HepG2 (cell line): ENCODE data around the gene TSEN54. TPM values are rescaled to one million over a fixed set of nuclear protein-coding genes. Genes with fewer than 3 reads are reported as not detected.
A peak's percentile ranks its signal among the peaks of the same experiment; 100 is the strongest.

Source experiments
- ATAC-seq: fragments of 200-7000 bp; cut with Tn5 transposase; 3 replicates; pipeline ENCODE4 v1.9.1; 2020; ENCODE audit warnings: mild to moderate bottlenecking, moderate library complexity
- BruUV-seq: library from RNA; stranded (reverse); fragments of 400-500 nt; replicated peaks from 2 replicates; lab custom pipeline; 2021; lab: Mats Ljungman, UMichigan
- CTCF ChIA-PET: fragments of 300-600 bp; formaldehyde crosslinking; extraction: SDS; loops from one replicate; lab custom pipeline; 2021; ENCODE audit warnings: low total read pairs, inconsistent platforms, low intra/inter-chr PET ratio; lab: Yijun Ruan, JAX
- POLR2A ChIA-PET: fragments of 350-600 bp; sonication (Branson Sonifier 250); formaldehyde crosslinking; loops from one replicate; lab custom pipeline; 2020; ENCODE audit warnings: antibody characterized with exemption, inconsistent platforms; lab: Yijun Ruan, JAX
- DNase-seq: peaks from one replicate; pipeline ENCODE4 v3.0.0-alpha.2; 2015; ENCODE audit warnings: low spot score
- FAIRE-seq: peaks from 3 replicates; lab custom pipeline; 2011; peaks lifted over from hg19 to GRCh38; lab: Jason Lieb, UNC
- H2AFZ ChIP-seq: one replicate; pipeline ENCODE4 v1.6.1; 2011; ENCODE audit warnings: low read length, inconsistent platforms
- H3K27ac ChIP-seq: fragments of 300-600 bp; 3 replicates; pipeline ENCODE4 v1.8.0; 2011; ENCODE audit warnings: mixed run types, mild to moderate bottlenecking, mixed read lengths, low read length, inconsistent platforms; ENCODE audit not compliant: insufficient read depth; ENCODE audit errors: extremely low read length
- H3K27me3 ChIP-seq, 2 experiments: fragments of 200-600 bp in 1 of 2; 2 replicates in 1 of 2; 3 replicates in 1 of 2; pipeline versions ENCODE4 v1.6.0 to v1.8.0; 2011; ENCODE audit warnings: low read length in 2 of 2, mild to moderate bottlenecking in 2 of 2, moderate library complexity in 2 of 2, inconsistent platforms in 1 of 2; ENCODE audit not compliant: insufficient read depth in 2 of 2, control insufficient read depth in 1 of 2
- H3K36me3 ChIP-seq, 2 experiments: fragments of 200-600 bp in 1 of 2; replicated peaks in 1 of 2; 2 replicates in 1 of 2; 3 replicates in 1 of 2; pipeline versions ENCODE4 v1.5.1 to v1.8.0; 2011; ENCODE audit warnings: low read length in 2 of 2, inconsistent platforms in 1 of 2; ENCODE audit not compliant: insufficient read depth in 2 of 2, control insufficient read depth in 1 of 2
- H3K4me1 ChIP-seq: 2 replicates; pipeline ENCODE4 v1.5.1; 2012; ENCODE audit warnings: low read length, inconsistent platforms; ENCODE audit not compliant: insufficient read depth
- H3K4me2 ChIP-seq: 2 replicates; pipeline ENCODE4 v1.6.0; 2011; ENCODE audit warnings: low read depth, low read length, inconsistent platforms
- H3K4me3 ChIP-seq, 3 experiments: fragments of 200-600 bp in 1 of 3; sonication (generic), shearing (Covaris generic) in 1 of 3; replicated peaks in 1 of 3; 2 replicates each; pipeline ENCODE4 v1.5.1; 2011 to 2016; ENCODE audit warnings: low read length in 3 of 3, inconsistent platforms in 2 of 3, low read depth in 2 of 3, mild to moderate bottlenecking in 2 of 3, control low read depth in 1 of 3, mixed read lengths in 1 of 3; ENCODE audit not compliant: insufficient read depth in 1 of 3
- H3K79me2 ChIP-seq: one replicate; pipeline ENCODE4 v1.6.1; 2011; ENCODE audit warnings: low read length, inconsistent platforms; ENCODE audit not compliant: insufficient read depth
- H3K9ac ChIP-seq: 2 replicates; pipeline ENCODE4 v1.6.0; 2011; ENCODE audit warnings: mild to moderate bottlenecking, low read depth, low read length, inconsistent platforms; ENCODE audit not compliant: insufficient read depth
- H3K9me3 ChIP-seq: 2 replicates; pipeline ENCODE4 v1.5.1; 2012; ENCODE audit warnings: mild to moderate bottlenecking, low read length
- H4K20me1 ChIP-seq: 2 replicates; pipeline ENCODE4 v1.6.0; 2011; ENCODE audit warnings: inconsistent platforms, mild to moderate bottlenecking, low read length, moderate library complexity; ENCODE audit not compliant: insufficient read depth
- DZIP1 ChIP-seq: sonication (generic); formaldehyde crosslinking; IDR thresholded peaks from 2 replicates; pipeline ENCODE4 v1.5.0; 2020; ENCODE audit warnings: mild to moderate bottlenecking, missing genetic modification reagents
- MAX ChIP-seq: IDR thresholded peaks from 2 replicates; pipeline ENCODE4 v1.6.1; 2012; ENCODE audit warnings: inconsistent platforms
- NCOA1 ChIP-seq: sonication (generic); formaldehyde crosslinking; IDR thresholded peaks from 2 replicates; pipeline ENCODE4 v1.9.0; 2021; ENCODE audit warnings: missing genetic modification reagents
- NR2F6 ChIP-seq, 2 experiments: IDR thresholded peaks; 2 replicates each; pipeline ENCODE4 v1.6.1; 2016; ENCODE audit warnings: antibody characterized with exemption in 1 of 2, mild to moderate bottlenecking in 1 of 2
- PAX8 ChIP-seq: sonication (generic); formaldehyde crosslinking; IDR thresholded peaks from 2 replicates; pipeline ENCODE4 v1.8.0; 2022; ENCODE audit warnings: mild to moderate bottlenecking, missing genetic modification reagents, borderline replicate concordance
- RBM39 ChIP-seq: fragments of 200-400 bp; formaldehyde crosslinking; IDR thresholded peaks from one replicate; pipeline ENCODE4 v1.6.1; 2018; ENCODE audit warnings: antibody characterized with exemption, mild to moderate bottlenecking, low read depth, low read length; ENCODE audit not compliant: poor library complexity, severe bottlenecking
- SNAPC5 ChIP-seq: sonication (generic); formaldehyde crosslinking; IDR thresholded peaks from 2 replicates; pipeline ENCODE4 v1.8.1; 2023; ENCODE audit warnings: mild to moderate bottlenecking, missing genetic modification reagents, borderline replicate concordance
- SP1 ChIP-seq, 2 experiments: fragments of 450-650 bp in 1 of 2; sonication (generic) in 1 of 2; formaldehyde crosslinking in 1 of 2; IDR thresholded peaks; 2 replicates each; pipeline versions ENCODE4 v1.4.0 to v1.6.1; 2016 to 2020; ENCODE audit warnings: missing genetic modification reagents in 1 of 2
- ZNF362 ChIP-seq: sonication (generic); formaldehyde crosslinking; IDR thresholded peaks from 2 replicates; pipeline ENCODE4 v1.4.0; 2020; ENCODE audit warnings: missing genetic modification reagents, mild to moderate bottlenecking, borderline replicate concordance
- ZNF513 ChIP-seq: sonication (generic); formaldehyde crosslinking; conservative IDR thresholded peaks from 2 replicates; pipeline ENCODE4 v1.5.0; 2020; ENCODE audit warnings: missing genetic modification reagents
- ZNF674 ChIP-seq: sonication (generic); formaldehyde crosslinking; IDR thresholded peaks from 2 replicates; pipeline ENCODE4 v1.5.0; 2020; ENCODE audit warnings: low read depth, mild to moderate bottlenecking, missing genetic modification reagents
- ZNF772 ChIP-seq: sonication (generic); formaldehyde crosslinking; IDR thresholded peaks from 2 replicates; pipeline ENCODE4 v1.5.0; 2020; ENCODE audit warnings: mild to moderate bottlenecking, missing genetic modification reagents
- WGBS: methylation state at CpG from one replicate; pipeline ENCODE4 v1.1.6; 2017; ENCODE audit warnings: low lambda C conversion rate; 5-methylcytosine and 5-hydroxymethylcytosine counted together
- in situ Hi-C: cut with HindIII; loops from 2 replicates; pipeline ENCODE4 v1.10.0; 2017; ENCODE audit warnings: low pct_unique_long_range_greater_than_20kb; ENCODE audit not compliant: extremely low pct_ligation_motif_present
- intact Hi-C: fragments of 100-400 bp; cut with micrococcal nuclease; formaldehyde crosslinking; loops from one replicate; pipeline ENCODE4 v1.10.0; 2022; ENCODE audit not compliant: unreplicated experiment
- polyA plus RNA-seq, 8 experiments: library from polyadenylated mRNA; depleted of rRNA in 3 of 8; stranded (reverse) in 7 of 8; unstranded in 1 of 8; fragments of >200 nt; fragmentation: Illumina TruSeq in 4 of 8; extraction: Trizol in 4 of 8; gene quantifications; 2 replicates each; pipeline versions ENCODE4 v1.2.1 to v1.2.3, GENCODE V29; 2011 to 2016; ENCODE audit warnings: low read depth in 4 of 8, missing spikeins in 1 of 8, mixed read lengths in 1 of 8; ENCODE audit not compliant: insufficient read depth in 1 of 8
- total RNA-seq, 5 experiments: library from RNA; depleted of rRNA; stranded (reverse); fragments of >200 nt; fragmentation: Illumina TruSeq; extraction: Trizol; gene quantifications; 2 replicates each; pipeline ENCODE4 v1.2.3, GENCODE V29; 2016; ENCODE audit warnings: low read depth in 1 of 5

The TSEN54 gene
- total and polyA plus RNA-seq, 2 of the 13 experiments (the other 11 are each of a cell fraction or from before 2014, with no cell fraction given), result 62.9 to 63.3 TPM

GRCh38 chr17:75513641-75514000 lies 2.7 kb upstream of the TSEN54 start:
- WGBS, result 70% methylated on average over 17 of the region's 17 CpGs
- FAIRE-seq, result no peak
- H3K4me1 ChIP-seq, result peaks cover 69% of the 10 kb centered on the region
- no peaks in the 10 kb centered on the region; a peak in 1 of 5 replicates for H3K27me3 ChIP-seq
- H3K9me3 ChIP-seq, result no peaks in the 10 kb centered on the region
- CTCF ChIA-PET, result no interaction called here
- H2AFZ ChIP-seq, result no peak overlapping the region
- H4K20me1 ChIP-seq, result peaks cover 10% of the 10 kb centered on the region; the same call in 1 of the 2 replicates
- H3K4me2 ChIP-seq, result peak overlapping the region; percentile 91
- H3K79me2 ChIP-seq, result peaks cover 10% of the 10 kb centered on the region
- peak; percentile 34; the same call in 1 of the 2 replicates for TF ChIP-seq NR2F6 (IDR thresholded peaks at IDR 0.05)
- TF ChIP-seq NR2F6 (CRISPR knock-in tag; IDR thresholded peaks at IDR 0.05), result no peak
- no peak for TF ChIP-seq NCOA1 (CRISPR knock-in tag)
- no peak for TF ChIP-seq SNAPC5 (CRISPR knock-in tag)
- TF ChIP-seq SP1 (IDR thresholded peaks at IDR 0.05), result no peak
- no peak for TF ChIP-seq SP1 (CRISPR knock-in tag; IDR thresholded peaks at IDR 0.05)
- TF ChIP-seq MAX, result 0 out of 2 replicates have a peak, but pooled peaks have one; percentile 9
- TF ChIP-seq PAX8 (CRISPR knock-in tag), result no peak
- no peak for TF ChIP-seq ZNF362 (CRISPR knock-in tag)
- TF ChIP-seq ZNF513, result no peak
- peak; percentile 57; the same call in 1 of the 2 replicates for TF ChIP-seq DZIP1
- TF ChIP-seq RBM39, result no peak
- TF ChIP-seq ZNF772 (CRISPR knock-in tag), result no peak
- TF ChIP-seq ZNF674 (CRISPR knock-in tag), result no peak
- DNase-seq, result no peak
- peak overlapping the region; percentile 9 for H3K27ac ChIP-seq
- in situ Hi-C loops, result no loop called here
- POLR2A ChIA-PET, result interaction anchor here (1.0 to 1.3 kb wide), 2 partner anchors 35 to 54 kb away, joined by 5 read pairs; no protein-coding TSS in a partner anchor
- H3K9ac ChIP-seq, result peak overlapping the region; percentile 75; the same call in 1 of the 2 replicates
- BruUV-seq, result no TSS peak
- intact Hi-C loops, result loop anchor here (5.0 kb wide), 1 partner anchor 56 kb away; the partner anchor contains the start of gene TMEM94
- H3K36me3 ChIP-seq, result peaks cover 2 to 3% of the 10 kb centered on the region in 2 experiments
- no peak for ATAC-seq
- H3K4me3 ChIP-seq, result peak overlapping the region; percentile 68 to 93 (median 79); a peak in 4 of 6 replicates
